ENCODE results near the gene NUAK2.

The NUAK2 gene

GRCh38 chr1:205316161-205316566 lies 5.4 kb downstream of the NUAK2 start:
- CTCF ChIA-PET = no interaction called here
- DNase-seq (ENCODE audit: extremely low spot score) = no peak
- TF ChIP-seq SP1 (IDR thresholded peaks at IDR 0.05) (no peak), SUZ12 (IDR thresholded peaks at IDR 0.05) (no peak), BHLHE40 (IDR thresholded peaks at IDR 0.05; ENCODE audit: borderline replicate concordance) (no peak), L3MBTL2 (conservative IDR thresholded peaks at IDR 0.05) (no peak), ARNT (IDR thresholded peaks at IDR 0.05) (no peak), NFRKB (IDR thresholded peaks at IDR 0.05) (no peak), CTBP1 (IDR thresholded peaks at IDR 0.05; ENCODE audit: borderline replicate concordance) (no peak), HDGF (IDR thresholded peaks at IDR 0.05; ENCODE audit: borderline replicate concordance) (no peak), FOXK2 (IDR thresholded peaks at IDR 0.05) (no peak), FOXA1 (IDR thresholded peaks at IDR 0.05) (no peak), LEF1 (IDR thresholded peaks at IDR 0.05; ENCODE audit: borderline replicate concordance) (no peak), PKNOX1 (IDR thresholded peaks at IDR 0.05) (no peak), ELF4 (IDR thresholded peaks at IDR 0.05) (no peak), TARDBP (IDR thresholded peaks at IDR 0.05) (no peak), ZNF384 (IDR thresholded peaks at IDR 0.05) (no peak), FOXM1 (IDR thresholded peaks at IDR 0.05; ENCODE audit: borderline replicate concordance) (no peak)
- POLR2A ChIA-PET = no interaction called here

GRCh38 chr1:205315008-205315618 lies 6.4 kb downstream of the NUAK2 start:
- TF ChIP-seq L3MBTL2 (conservative IDR thresholded peaks at IDR 0.05) (no peak), TARDBP (IDR thresholded peaks at IDR 0.05) (no peak), FOXA1 (IDR thresholded peaks at IDR 0.05) (no peak), FOXK2 (IDR thresholded peaks at IDR 0.05) (no peak), BHLHE40 (IDR thresholded peaks at IDR 0.05; ENCODE audit: borderline replicate concordance) (no peak), LEF1 (IDR thresholded peaks at IDR 0.05; ENCODE audit: borderline replicate concordance) (no peak), ZNF384 (IDR thresholded peaks at IDR 0.05) (no peak), PKNOX1 (IDR thresholded peaks at IDR 0.05) (no peak), FOXM1 (IDR thresholded peaks at IDR 0.05; ENCODE audit: borderline replicate concordance) (no peak), SP1 (IDR thresholded peaks at IDR 0.05) (no peak), SUZ12 (IDR thresholded peaks at IDR 0.05) (no peak), NFRKB (IDR thresholded peaks at IDR 0.05) (no peak), ELF4 (IDR thresholded peaks at IDR 0.05) (no peak)
- CTCF ChIA-PET = interaction anchor here (1.0 kb wide), 1 partner anchor 10 kb away, joined by 3 read pairs; no protein-coding TSS in a partner anchor
- no peak for DNase-seq (ENCODE audit: extremely low spot score)
- POLR2A ChIA-PET = interaction anchor here (1.1 kb wide), 1 partner anchor 41 kb away, joined by 3 read pairs; no protein-coding TSS in a partner anchor

GRCh38 chr1:205313563-205314308 lies 7.8 kb downstream of the NUAK2 start:
- ChIA-PET POLR2A (interaction anchor here (1.1 to 1.2 kb wide), 2 partner anchors 40 to 86 kb away, joined by 3 read pairs; partner anchors contain the start of gene TMCC2), CTCF (interaction anchor here (1.0 to 1.1 kb wide), 2 partner anchors 11 to 40 kb away, joined by 3 to 4 read pairs; no protein-coding TSS in a partner anchor)
- TF ChIP-seq HDGF (IDR thresholded peaks at IDR 0.05; ENCODE audit: borderline replicate concordance) (no peak), PKNOX1 (IDR thresholded peaks at IDR 0.05) (no peak), BHLHE40 (IDR thresholded peaks at IDR 0.05; ENCODE audit: borderline replicate concordance) (no peak), L3MBTL2 (conservative IDR thresholded peaks at IDR 0.05) (no peak), FOXM1 (IDR thresholded peaks at IDR 0.05; ENCODE audit: borderline replicate concordance) (no peak), FOXK2 (IDR thresholded peaks at IDR 0.05) (no peak), ZNF384 (IDR thresholded peaks at IDR 0.05) (no peak), SUZ12 (IDR thresholded peaks at IDR 0.05) (no peak), CTBP1 (IDR thresholded peaks at IDR 0.05; ENCODE audit: borderline replicate concordance) (no peak), ARNT (IDR thresholded peaks at IDR 0.05) (no peak), SP1 (IDR thresholded peaks at IDR 0.05) (no peak), TARDBP (IDR thresholded peaks at IDR 0.05) (no peak), NFRKB (IDR thresholded peaks at IDR 0.05) (no peak), FOXA1 (IDR thresholded peaks at IDR 0.05) (no peak)
- no peak for DNase-seq (ENCODE audit: extremely low spot score)

- ChIA-PET POLR2A (no interaction called here), CTCF (no interaction called here)
- TF ChIP-seq CTBP1 (IDR thresholded peaks at IDR 0.05; ENCODE audit: borderline replicate concordance) (no peak), ELF4 (IDR thresholded peaks at IDR 0.05) (no peak), SP1 (IDR thresholded peaks at IDR 0.05) (no peak), SUZ12 (IDR thresholded peaks at IDR 0.05) (no peak), L3MBTL2 (conservative IDR thresholded peaks at IDR 0.05) (no peak), TARDBP (IDR thresholded peaks at IDR 0.05) (no peak), FOXK2 (IDR thresholded peaks at IDR 0.05) (no peak), FOXA1 (IDR thresholded peaks at IDR 0.05) (no peak), ARNT (IDR thresholded peaks at IDR 0.05) (no peak)
- DNase-seq (ENCODE audit: extremely low spot score) = no peak
Measured at GRCh38 chr1:205312866-205313562, 8.5 kb downstream of the NUAK2 start.

- ChIA-PET CTCF (no interaction called here), POLR2A (no interaction called here)
- no peak for DNase-seq (ENCODE audit: extremely low spot score)
- TF ChIP-seq FOXK2 (IDR thresholded peaks at IDR 0.05) (no peak), CTBP1 (IDR thresholded peaks at IDR 0.05; ENCODE audit: borderline replicate concordance) (no peak), LEF1 (IDR thresholded peaks at IDR 0.05; ENCODE audit: borderline replicate concordance) (no peak), PKNOX1 (IDR thresholded peaks at IDR 0.05) (no peak), ZNF384 (IDR thresholded peaks at IDR 0.05) (no peak), FOXM1 (IDR thresholded peaks at IDR 0.05; ENCODE audit: borderline replicate concordance) (no peak), L3MBTL2 (conservative IDR thresholded peaks at IDR 0.05) (no peak), SP1 (IDR thresholded peaks at IDR 0.05) (no peak), SUZ12 (IDR thresholded peaks at IDR 0.05) (no peak), FOXA1 (IDR thresholded peaks at IDR 0.05) (no peak), TARDBP (IDR thresholded peaks at IDR 0.05) (no peak), ELF4 (IDR thresholded peaks at IDR 0.05) (no peak), ARNT (IDR thresholded peaks at IDR 0.05) (no peak), NFRKB (IDR thresholded peaks at IDR 0.05) (no peak), BHLHE40 (IDR thresholded peaks at IDR 0.05; ENCODE audit: borderline replicate concordance) (no peak), HDGF (IDR thresholded peaks at IDR 0.05; ENCODE audit: borderline replicate concordance) (no peak)
Measured at GRCh38 chr1:205310976-205311704, 10.4 kb downstream of the NUAK2 start.

Data from HEK293T (cell line).